Epithelial cell of prostate (primary cell): ENCODE data around the gene KIF5C.

ENCODE experiments used
- DNase-seq: peaks from one replicate; pipeline ENCODE4 v3.0.0-alpha.2; 2011; ENCODE audit warnings: low read depth, low spot score
- H3K27ac ChIP-seq: fragments of 450-650 bp; 2 replicates; pipeline ENCODE4 v1.5.1; 2017; ENCODE audit warnings: mild to moderate bottlenecking

KIF5C gene

GRCh38 chr2:148981781-148982180 is 106.8 kb downstream of the KIF5C start:
- DNase-seq: no peak
- H3K27ac ChIP-seq: no peak overlapping the region

GRCh38 chr2:148982282-148982681 is 107.3 kb downstream of the KIF5C start:
- no peak overlapping the region for H3K27ac ChIP-seq
- DNase-seq: no peak

GRCh38 chr2:148983896-148984295 is 108.9 kb downstream of the KIF5C start:
- no peak for DNase-seq
- H3K27ac ChIP-seq: no peak overlapping the region

- H3K27ac ChIP-seq: no peak overlapping the region
- DNase-seq: no peak
These were observed 109.4 kb downstream of the KIF5C start for GRCh38 chr2:148984449-148984848.

- no peak overlapping the region for H3K27ac ChIP-seq
- no peak for DNase-seq
These were observed 112.3 kb downstream of the KIF5C start for GRCh38 chr2:148987286-148987685.

GRCh38 chr2:148988337-148988736 is 113.3 kb downstream of the KIF5C start:
- no peak for DNase-seq
- no peak overlapping the region for H3K27ac ChIP-seq

- no peak overlapping the region for H3K27ac ChIP-seq
- DNase-seq: peak; percentile 46
These were observed 115.0 kb downstream of the KIF5C start for GRCh38 chr2:148989882-148990493.

- no peak for DNase-seq
- no peak overlapping the region for H3K27ac ChIP-seq
These were observed 115.9 kb downstream of the KIF5C start for GRCh38 chr2:148990968-148991367.

- no peak for DNase-seq
- H3K27ac ChIP-seq: no peak overlapping the region
These were observed 117.4 kb downstream of the KIF5C start for GRCh38 chr2:148992448-148992847.

- no peak overlapping the region for H3K27ac ChIP-seq
- DNase-seq: no peak
These were observed 118.3 kb downstream of the KIF5C start for GRCh38 chr2:148993351-148993750.

- no peak overlapping the region for H3K27ac ChIP-seq
- DNase-seq: no peak
These were observed 119.3 kb downstream of the KIF5C start for GRCh38 chr2:148994341-148994740.

GRCh38 chr2:148996805-148997204 is 121.8 kb downstream of the KIF5C start:
- no peak for DNase-seq
- H3K27ac ChIP-seq: no peak overlapping the region

- no peak overlapping the region for H3K27ac ChIP-seq
- DNase-seq: no peak
These were observed 123.3 kb downstream of the KIF5C start for GRCh38 chr2:148998165-148998830.

GRCh38 chr2:148998831-148999200 is 123.8 kb downstream of the KIF5C start:
- H3K27ac ChIP-seq: no peak overlapping the region
- no peak for DNase-seq

GRCh38 chr2:148999451-148999921 is 124.5 kb downstream of the KIF5C start:
- DNase-seq: no peak
- no peak overlapping the region for H3K27ac ChIP-seq

- no peak for DNase-seq
- no peak overlapping the region for H3K27ac ChIP-seq
These were observed 125.3 kb downstream of the KIF5C start for GRCh38 chr2:149000158-149000938.

- no peak overlapping the region for H3K27ac ChIP-seq
- DNase-seq: no peak
These were observed 126.5 kb downstream of the KIF5C start for GRCh38 chr2:149001496-149001895.

- H3K27ac ChIP-seq: no peak overlapping the region
- no peak for DNase-seq
These were observed 127.4 kb downstream of the KIF5C start for GRCh38 chr2:149002378-149002890.

GRCh38 chr2:149002891-149003740 is 128.1 kb downstream of the KIF5C start:
- no peak overlapping the region for H3K27ac ChIP-seq
- no peak for DNase-seq

GRCh38 chr2:149004836-149005235 is 129.8 kb downstream of the KIF5C start:
- DNase-seq: peak; percentile 54
- H3K27ac ChIP-seq: no peak overlapping the region
